Omental fat pad (tissue), 4 donors: ENCODE measurements around the gene LLCFC1. TPM values are rescaled to one million over a fixed set of nuclear protein-coding genes. Genes with fewer than 3 reads are reported as not detected.
"Not testable (repeated sequence)": the region's sequence is repeated elsewhere in the genome, so short reads cannot be mapped to it uniquely, and the experiment has no call there.

Experiments used
- ATAC-seq: fragments of 150-250 bp; one replicate; pipeline ENCODE4 v1.9.1; 2016; ENCODE audit warnings: mild to moderate bottlenecking, moderate library complexity; ENCODE audit not compliant: low FRiP score
- DNase-seq: peaks from one replicate; pipeline ENCODE4 v3.0.0-alpha.2; 2019; ENCODE audit warnings: low spot score
- CTCF ChIP-seq, 3 donors: fragments of 450-650 bp; IDR thresholded peaks; one replicate each; pipeline ENCODE4 v1.5.1; 2016 to 2017; ENCODE audit warnings: antibody characterized with exemption in 3 of 3, mild to moderate bottlenecking in 3 of 3, moderate library complexity in 2 of 3
- total RNA-seq, 4 donors: library from RNA; depleted of rRNA; stranded (reverse); fragments of >200 nt; gene quantifications; one replicate each; pipeline ENCODE4 v1.1.0, GENCODE V29; 2016

The LLCFC1 gene
- total RNA-seq, 4 donors from 2014 or later = not detected

- no peak for TF ChIP-seq CTCF (IDR thresholded peaks at IDR 0.05)
- DNase-seq = no peak
- ATAC-seq = no peak
Observed at GRCh38 chr7:142974626-142975025, 35.3 kb downstream of the LLCFC1 start.

GRCh38 chr7:142978402-142978801 lies 39.1 kb downstream of the LLCFC1 start:
- DNase-seq, ATAC-seq: not testable (repeated sequence)

GRCh38 chr7:142983825-142984224 lies 44.5 kb downstream of the LLCFC1 start:
- DNase-seq (no peak), ATAC-seq (no peak)
- no peak for TF ChIP-seq CTCF (IDR thresholded peaks at IDR 0.05)

- DNase-seq = no peak
- no peak for TF ChIP-seq CTCF (IDR thresholded peaks at IDR 0.05)
Observed at GRCh38 chr7:142984297-142984696, 45.0 kb downstream of the LLCFC1 start.

More at GRCh38 chr7:142984297-142984696, 45.0 kb downstream of the LLCFC1 start:
- ATAC-seq = no peak

Other genes starting within 250 kb of the LLCFC1 start
- not detected for gene PRSS1, start 190.0 kb upstream of the LLCFC1 start, total RNA-seq
- 1 to 10 TPM in 1 of 4 donors, under 1 TPM in 1, not detected in 2; 0.72 to 1.3 TPM for gene PRSS2, start 168.5 kb upstream of the LLCFC1 start, total RNA-seq
- 10 to 100 TPM; 16.9 to 89.0 (median 45.7) TPM for gene EPHB6, start 84.4 kb upstream of the LLCFC1 start, total RNA-seq
- gene TRPV6, start 53.7 kb upstream of the LLCFC1 start, total RNA-seq = under 1 TPM; under 0.01 to 0.65 (median 0.52) TPM
- gene TRPV5, start 5.7 kb upstream of the LLCFC1 start, total RNA-seq = not detected
- gene KEL, start 22.9 kb downstream of the LLCFC1 start, total RNA-seq = under 1 TPM in 2 of 4 donors, not detected in 2; 0.28 to 0.96 TPM
- not detected for gene OR9A2, start 87.6 kb downstream of the LLCFC1 start, total RNA-seq
- gene OR6V1, start 112.9 kb downstream of the LLCFC1 start, total RNA-seq = not detected
- not detected for gene PIP, start 192.6 kb downstream of the LLCFC1 start, total RNA-seq
- not detected for gene TAS2R39, start 243.9 kb downstream of the LLCFC1 start, total RNA-seq